HG03060 (cell line): ENCODE results near the gene DNLZ.
"Not testable (repeated sequence)": the region's sequence is repeated elsewhere in the genome, so short reads cannot be mapped to it uniquely, and the experiment has no call there.

Experiments used
- ATAC-seq: cut with Tn5 transposase; IDR thresholded peaks from one replicate; pipeline ENCODE4 v1.9.1; 2021; ENCODE audit warnings: low read depth, moderate number of reproducible peaks; ENCODE audit not compliant: unreplicated experiment

The DNLZ gene

GRCh38 chr9:136320972-136321371 lies 42.6 kb downstream of the DNLZ start:
- ATAC-seq: not testable (repeated sequence)

DNA sequence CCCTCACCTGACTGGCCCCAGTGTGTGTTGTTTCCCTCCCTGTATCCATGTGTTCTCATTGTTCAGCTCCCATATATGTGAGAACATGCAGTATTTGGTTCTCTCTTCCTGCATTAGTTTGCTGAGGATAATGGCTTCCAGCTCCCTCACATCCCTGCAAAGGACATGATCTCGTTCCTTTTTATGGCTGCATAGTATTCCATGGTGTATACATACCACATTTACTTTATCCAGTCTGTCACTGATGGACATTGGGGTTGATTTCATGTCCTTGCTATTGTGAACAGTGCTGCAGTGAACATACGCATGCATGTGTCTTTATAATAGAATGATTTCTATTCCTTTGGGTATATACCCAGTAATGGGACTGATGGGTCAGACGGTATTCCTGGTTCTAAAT lies 43.6 kb downstream of the DNLZ start:
- not testable (repeated sequence) for ATAC-seq

DNA sequence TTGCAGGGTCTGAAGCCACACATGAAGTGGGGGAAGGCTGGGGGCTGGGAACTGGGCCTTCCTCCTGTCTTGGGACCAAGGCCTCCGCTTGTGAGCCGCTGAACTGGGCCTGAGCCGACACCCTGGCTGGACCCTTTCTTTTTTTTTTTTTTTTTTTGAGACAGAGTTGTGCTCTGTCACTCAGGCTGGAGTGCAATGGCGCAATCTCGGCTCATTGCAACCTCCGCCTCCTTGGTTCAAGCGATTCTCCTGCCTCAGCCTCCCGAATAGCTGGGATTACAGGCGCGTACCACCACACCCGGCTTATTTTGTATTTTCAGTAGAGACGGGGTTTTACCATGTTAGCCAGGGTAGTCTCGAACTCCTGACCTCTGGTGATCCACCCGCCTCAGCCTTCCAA lies 44.3 kb downstream of the DNLZ start:
- not testable (repeated sequence) for ATAC-seq

GRCh38 chr9:136318776-136319241 lies 44.7 kb downstream of the DNLZ start:
- ATAC-seq: no peak

DNA sequence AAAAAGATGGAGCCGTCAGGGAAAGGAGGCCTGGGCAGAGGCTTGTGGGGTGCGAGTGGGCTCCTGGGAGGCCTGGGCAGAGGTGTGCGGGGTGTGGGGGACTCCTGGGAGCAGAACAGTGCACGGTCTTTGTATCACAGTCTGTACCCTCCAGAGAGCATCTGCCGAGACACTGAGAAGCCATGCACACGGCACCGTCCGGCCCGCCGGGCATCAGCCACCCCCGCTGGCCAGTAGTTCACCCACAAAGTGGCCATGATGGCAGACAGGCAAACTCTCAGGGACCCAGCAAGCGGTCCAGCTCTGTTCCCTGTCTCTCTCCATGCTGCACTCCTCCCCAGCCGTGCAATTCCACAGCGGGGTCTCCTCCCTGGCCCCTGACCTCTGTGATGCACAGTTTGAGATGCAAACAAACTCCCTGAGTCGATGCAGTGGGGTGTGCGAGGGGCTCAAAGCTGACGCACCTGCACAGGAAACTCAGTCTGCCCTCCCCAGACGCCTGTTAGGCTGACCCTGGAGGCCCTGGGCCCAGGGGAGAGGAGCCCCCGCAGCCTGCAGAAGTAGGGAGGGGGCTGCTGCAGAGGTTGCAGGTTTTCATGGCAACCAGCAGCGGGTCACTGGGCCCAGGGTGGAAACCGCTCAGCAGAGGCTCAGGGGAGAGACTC lies 45.3 kb downstream of the DNLZ start:
- no peak for ATAC-seq

DNA sequence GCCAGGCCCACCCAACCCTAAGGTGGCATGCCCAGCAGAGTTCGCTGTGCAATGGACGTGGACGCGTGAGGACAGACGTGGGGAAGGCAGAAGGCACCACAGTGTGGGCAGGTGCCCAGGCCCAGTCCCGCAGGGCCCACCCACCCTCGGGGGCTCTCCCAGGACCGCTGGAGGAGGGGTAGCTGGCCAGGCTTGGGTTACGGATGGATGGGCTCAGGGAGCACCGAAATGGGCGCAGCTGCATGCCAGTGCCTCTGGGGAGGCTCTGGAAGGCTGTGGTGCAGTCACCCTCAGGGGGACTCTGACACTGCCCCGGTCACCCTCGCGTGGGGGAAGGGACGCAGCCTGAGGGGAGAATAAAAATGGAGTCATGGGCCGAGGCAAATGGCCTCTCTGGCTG lies 45.8 kb downstream of the DNLZ start:
- no peak for ATAC-seq

GRCh38 chr9:136316896-136317676 lies 46.5 kb downstream of the DNLZ start:
- no peak for ATAC-seq

- no peak for ATAC-seq
Measured at GRCh38 chr9:136316271-136316751, 47.2 kb downstream of the DNLZ start.

GRCh38 chr9:136314944-136315343 lies 48.6 kb downstream of the DNLZ start:
- ATAC-seq: no peak

DNA sequence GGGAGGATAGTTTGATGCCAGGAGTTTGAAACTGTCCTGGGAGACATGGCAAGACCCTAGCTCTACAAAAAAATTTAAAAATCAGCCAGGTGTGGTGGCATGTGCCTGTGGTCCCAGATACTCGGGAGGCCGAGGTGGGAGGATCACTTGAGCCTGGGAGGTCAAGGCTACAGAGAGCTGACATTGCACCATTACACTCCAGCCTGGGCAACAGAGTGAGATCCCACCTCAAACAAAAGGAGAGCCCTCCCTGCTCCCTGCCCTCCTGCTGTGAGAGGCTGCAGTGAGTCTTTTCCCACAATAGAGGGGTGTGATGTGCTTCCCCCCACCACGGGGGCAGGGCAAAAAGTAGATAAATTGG lies 49.5 kb downstream of the DNLZ start:
- no peak for ATAC-seq

DNA sequence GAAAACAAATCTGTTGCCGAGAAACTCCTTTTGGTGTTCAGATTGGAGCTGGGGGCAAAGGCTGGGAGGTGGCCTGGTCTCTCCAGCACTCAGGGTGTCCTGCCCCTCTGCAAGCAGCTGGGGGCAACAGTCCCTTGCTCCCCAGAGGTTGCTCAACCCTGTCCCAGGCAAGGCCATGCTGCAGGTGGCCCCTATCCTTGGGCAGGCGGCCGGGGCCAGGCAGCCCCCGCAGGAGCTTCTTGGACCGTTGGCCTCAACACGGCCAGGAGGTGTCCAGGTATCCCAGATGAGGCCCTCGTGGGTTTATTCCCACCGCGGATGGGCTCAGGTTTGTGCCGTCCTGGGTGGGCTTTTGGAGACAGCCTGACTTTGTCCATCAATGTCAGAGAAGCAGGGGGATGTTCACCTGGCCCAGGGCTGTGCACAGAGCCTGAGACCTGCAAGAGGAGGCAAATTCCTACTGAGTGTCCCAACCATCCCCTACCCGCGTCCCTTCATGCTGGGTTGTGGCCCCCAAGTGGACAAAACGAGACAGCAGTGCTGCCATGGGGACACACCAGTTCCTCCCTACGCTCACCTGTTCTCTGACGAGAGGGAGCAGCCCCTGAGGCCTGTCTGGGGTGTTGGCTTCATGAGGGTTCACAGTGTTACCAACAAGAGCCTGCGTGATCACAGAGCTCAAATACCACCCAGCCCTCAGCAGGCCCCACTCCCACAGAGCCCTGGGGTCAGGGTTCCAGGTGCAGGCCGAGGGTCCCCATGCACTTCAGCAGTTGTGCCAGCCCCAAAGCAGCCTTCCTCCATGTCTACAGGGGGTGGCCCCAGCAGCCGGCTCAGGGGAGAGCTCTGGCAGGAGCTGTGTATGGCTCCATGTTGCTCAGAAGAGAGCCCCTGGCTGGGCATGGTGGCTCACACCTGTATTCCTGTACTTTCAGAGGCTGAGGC lies 50.2 kb downstream of the DNLZ start:
- no peak for ATAC-seq

- no peak for ATAC-seq
Measured at GRCh38 chr9:136312436-136312835, 51.1 kb downstream of the DNLZ start.

- ATAC-seq: no peak
Measured at GRCh38 chr9:136312009-136312375, 51.6 kb downstream of the DNLZ start.

DNA sequence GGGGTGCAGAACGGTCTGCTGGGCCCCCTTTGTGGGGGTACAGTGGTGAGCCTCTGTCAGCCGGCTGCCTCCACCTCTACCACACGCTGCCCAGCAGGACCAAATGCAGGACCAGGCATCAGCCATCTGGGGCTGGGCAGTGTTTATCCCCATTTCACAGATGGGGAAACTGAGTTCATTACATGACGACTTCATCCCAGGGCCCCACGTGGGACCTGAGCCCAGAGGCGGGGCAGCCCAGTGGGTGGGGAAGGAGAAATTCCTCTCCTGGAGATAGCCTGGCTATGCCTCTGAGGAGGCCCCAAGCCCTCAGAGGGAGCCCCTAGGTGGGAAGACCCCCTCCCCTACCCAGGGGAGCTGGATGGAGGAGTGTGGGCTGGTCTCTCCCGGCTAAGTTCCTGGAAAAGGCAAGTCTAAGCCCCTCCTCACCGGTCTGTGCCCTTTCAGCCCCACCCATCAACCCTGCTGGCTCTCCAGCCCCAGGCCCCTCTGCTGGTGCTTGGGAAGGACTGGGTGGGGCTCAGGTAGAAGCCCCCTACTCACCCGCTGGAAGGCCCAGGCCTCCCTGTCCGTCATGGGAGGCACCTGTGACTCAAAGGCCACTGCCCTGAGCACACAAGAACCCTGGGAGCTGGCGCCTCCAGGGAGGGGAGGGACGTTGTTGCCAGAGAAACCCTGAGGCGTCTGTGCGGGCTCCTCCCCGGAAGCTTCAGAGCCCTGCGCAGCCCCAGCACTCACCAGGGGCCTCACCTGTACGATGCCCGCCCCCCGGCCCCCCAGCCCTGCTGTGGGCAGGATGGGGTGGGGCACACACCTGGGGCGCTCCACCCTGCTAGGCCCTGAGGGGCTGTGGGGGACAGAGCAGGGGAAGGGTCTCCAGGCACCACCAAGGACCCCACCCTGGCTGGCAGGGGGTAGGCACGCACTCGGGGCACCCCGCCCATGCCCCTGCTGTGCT lies 52.2 kb downstream of the DNLZ start:
- ATAC-seq: no peak

GRCh38 chr9:136310273-136311030 lies 53.1 kb downstream of the DNLZ start:
- no peak for ATAC-seq

DNA sequence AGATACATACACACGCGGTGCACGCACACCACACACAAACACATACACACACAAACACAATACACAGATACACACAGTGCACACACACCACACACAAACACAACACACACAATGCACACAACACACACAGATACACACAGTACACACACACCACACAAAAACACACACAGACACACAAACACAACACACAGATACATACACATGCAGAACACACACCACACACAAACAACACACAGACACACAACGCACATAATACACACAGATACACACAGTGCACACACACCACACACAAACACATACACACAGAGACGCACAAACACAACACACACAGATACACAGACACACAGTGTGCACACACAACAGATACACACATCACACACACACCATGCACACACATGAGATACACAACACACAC lies 53.7 kb downstream of the DNLZ start:
- no peak for ATAC-seq
